AG09319 (cell line): Measurements from ENCODE around the gene EGFL7.

ENCODE experiments used
- DNase-seq: peaks from one replicate; pipeline ENCODE4 v3.0.0-alpha.2; 2010; ENCODE audit warnings: low read depth; ENCODE audit errors: extremely low read depth
- TF ChIP-seq, protein P1 (sequence below): IDR thresholded peaks from 2 replicates; pipeline ENCODE4 v1.5.1; 2011; ENCODE audit warnings: low read depth, mild to moderate bottlenecking, inconsistent platforms, low read length, moderate library complexity

Gene EGFL7

GRCh38 chr9:136621734-136622093, 41.0 kb upstream of the EGFL7 start:
- TF ChIP-seq, protein P1, sequence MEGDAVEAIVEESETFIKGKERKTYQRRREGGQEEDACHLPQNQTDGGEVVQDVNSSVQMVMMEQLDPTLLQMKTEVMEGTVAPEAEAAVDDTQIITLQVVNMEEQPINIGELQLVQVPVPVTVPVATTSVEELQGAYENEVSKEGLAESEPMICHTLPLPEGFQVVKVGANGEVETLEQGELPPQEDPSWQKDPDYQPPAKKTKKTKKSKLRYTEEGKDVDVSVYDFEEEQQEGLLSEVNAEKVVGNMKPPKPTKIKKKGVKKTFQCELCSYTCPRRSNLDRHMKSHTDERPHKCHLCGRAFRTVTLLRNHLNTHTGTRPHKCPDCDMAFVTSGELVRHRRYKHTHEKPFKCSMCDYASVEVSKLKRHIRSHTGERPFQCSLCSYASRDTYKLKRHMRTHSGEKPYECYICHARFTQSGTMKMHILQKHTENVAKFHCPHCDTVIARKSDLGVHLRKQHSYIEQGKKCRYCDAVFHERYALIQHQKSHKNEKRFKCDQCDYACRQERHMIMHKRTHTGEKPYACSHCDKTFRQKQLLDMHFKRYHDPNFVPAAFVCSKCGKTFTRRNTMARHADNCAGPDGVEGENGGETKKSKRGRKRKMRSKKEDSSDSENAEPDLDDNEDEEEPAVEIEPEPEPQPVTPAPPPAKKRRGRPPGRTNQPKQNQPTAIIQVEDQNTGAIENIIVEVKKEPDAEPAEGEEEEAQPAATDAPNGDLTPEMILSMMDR: no peak
- no peak for DNase-seq

DNA sequence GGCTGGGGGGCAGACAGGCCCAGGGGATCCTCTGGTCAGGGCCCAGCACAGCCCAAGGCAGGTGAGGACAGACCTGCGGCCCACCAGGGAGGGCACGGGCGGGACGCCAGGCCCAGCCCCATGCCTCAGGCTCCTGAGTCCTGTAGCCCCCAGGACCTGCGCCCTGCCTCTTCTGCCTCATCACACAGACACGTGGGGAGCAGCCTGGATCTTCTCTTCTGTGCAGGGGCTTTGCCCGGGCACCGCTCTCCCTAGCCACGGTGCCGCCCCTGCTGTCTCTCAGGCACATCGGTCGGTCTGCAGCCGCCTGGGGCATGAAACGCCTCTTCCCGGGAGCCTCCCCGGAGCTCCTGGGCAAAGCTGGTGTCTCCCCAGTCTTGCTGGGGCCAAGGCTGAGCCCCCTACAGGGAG, 40.2 kb upstream of the EGFL7 start:
- DNase-seq: no peak
- TF ChIP-seq, protein P1: no peak

GRCh38 chr9:136623016-136623841, 39.5 kb upstream of the EGFL7 start:
- TF ChIP-seq, protein P1: no peak
- no peak for DNase-seq

DNA sequence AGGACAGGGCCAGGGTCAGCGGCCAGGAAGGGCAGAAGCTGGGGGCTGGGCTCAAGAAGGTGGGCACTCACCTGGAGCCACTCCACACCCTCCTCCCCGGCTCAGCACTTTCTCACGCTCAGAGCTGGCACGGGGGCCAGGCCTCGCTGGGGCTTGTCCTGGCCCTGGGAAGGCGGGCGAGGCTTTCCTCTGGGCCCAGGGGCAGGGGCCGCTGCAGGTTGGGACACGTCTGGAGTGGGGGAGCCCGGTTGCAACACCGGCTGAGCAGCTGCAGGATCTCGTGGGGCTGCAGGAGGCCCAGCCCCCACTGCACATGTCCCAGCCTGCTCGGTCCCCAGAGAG, 38.9 kb upstream of the EGFL7 start:
- no peak for DNase-seq
- TF ChIP-seq, protein P1: no peak

GRCh38 chr9:136624184-136624951, 38.3 kb upstream of the EGFL7 start:
- TF ChIP-seq, protein P1: no peak
- no peak for DNase-seq

DNA sequence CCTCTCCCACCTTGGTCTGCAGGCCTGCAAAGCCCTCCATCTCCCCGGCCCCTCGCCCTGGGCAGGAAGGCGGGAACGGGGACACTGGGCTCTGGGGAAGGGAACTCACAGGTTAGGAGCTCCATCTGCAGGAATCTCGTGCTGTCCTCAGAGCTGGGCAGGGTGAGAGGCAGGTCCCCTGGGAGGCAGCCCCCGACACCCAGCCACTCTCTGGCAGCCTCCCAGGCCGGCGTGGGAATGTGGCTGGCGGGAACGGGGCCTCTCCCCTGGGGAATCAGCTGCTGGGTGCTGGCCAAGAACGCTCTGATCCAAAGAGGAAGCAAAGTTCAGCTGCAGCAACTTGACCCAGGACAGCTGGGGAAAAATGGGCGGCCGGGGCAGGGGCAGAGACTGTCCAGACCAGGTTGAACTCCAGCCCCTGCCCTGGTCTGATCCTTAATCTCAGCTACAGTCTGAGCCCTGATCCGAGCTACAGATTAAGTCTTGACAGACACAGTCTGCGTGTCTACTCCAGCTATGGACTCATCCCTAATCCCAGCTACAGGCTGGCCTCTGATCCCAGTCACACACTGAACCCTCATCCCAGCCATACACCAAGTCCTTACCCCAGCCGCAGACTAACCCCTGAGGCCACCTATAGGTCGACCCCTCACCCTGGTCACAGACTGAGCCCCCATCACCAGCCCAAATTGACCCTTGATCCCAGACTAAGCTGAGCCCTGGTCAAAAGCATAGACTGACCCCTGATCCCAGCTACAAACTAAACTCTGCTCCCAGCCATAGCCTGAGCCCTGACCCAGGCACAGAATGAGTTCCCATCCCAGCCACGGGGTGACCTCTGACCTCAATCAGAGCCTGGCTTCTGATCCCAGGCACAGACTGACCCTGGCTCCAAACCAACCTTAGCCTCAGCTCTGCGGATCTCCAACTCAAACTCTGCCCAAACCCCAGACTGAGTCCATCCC, 37.3 kb upstream of the EGFL7 start:
- DNase-seq: no peak
- TF ChIP-seq, protein P1: peak; percentile 55
